ENCODE measurements around the gene CLDN24. TPM values are rescaled to one million over a fixed set of nuclear protein-coding genes. Genes with fewer than 3 reads are reported as not detected.
"Not testable (repeated sequence)": the region's sequence is repeated elsewhere in the genome, so short reads cannot be mapped to it uniquely, and the experiment has no call there.

CLDN24 gene
- total RNA-seq, 4 donors from 2014 or later: not detected

DNA sequence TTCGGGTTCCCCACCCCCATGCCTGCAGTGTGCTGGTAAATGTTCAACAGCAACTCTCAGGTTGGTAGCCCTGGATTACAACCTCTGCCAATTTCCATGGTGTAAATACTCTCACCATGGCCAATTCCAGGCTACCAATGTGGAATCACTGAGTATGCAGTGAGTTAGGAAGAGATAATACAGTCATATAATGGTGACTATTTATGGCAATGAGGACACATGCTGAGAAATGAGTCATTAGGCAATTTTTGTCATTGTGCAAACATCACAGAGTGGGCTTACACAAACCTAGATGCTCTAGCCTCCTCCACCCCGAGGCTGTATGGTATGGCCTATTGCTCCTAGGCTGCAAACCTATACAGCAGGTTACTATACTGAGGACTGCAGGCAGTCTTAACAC, 4.6 kb upstream of the CLDN24 start:
- WGBS, 2 donors (ENCODE audit: low coverage in 1 of 2): 78% methylated on average over 2 of the region's 2 CpGs; no CpG with 5 or more reads in 1 of the 2 donors
- Histone ChIP-seq H3K4me1 (peaks cover 0 to 6% (median 0%) of the 10 kb centered on the region in 3 donors), H3K27ac (no peak overlapping the region), H3K27me3 (no peaks in the 10 kb centered on the region), H3K36me3 (no peaks in the 10 kb centered on the region), H3K4me3 (no peak overlapping the region), H3K9me3 (no peaks in the 10 kb centered on the region)
- TF ChIP-seq POLR2AphosphoS5 (IDR thresholded peaks at IDR 0.05): no peak
- no peak for TF ChIP-seq POLR2A (IDR thresholded peaks at IDR 0.05)
- TF ChIP-seq, protein P1, sequence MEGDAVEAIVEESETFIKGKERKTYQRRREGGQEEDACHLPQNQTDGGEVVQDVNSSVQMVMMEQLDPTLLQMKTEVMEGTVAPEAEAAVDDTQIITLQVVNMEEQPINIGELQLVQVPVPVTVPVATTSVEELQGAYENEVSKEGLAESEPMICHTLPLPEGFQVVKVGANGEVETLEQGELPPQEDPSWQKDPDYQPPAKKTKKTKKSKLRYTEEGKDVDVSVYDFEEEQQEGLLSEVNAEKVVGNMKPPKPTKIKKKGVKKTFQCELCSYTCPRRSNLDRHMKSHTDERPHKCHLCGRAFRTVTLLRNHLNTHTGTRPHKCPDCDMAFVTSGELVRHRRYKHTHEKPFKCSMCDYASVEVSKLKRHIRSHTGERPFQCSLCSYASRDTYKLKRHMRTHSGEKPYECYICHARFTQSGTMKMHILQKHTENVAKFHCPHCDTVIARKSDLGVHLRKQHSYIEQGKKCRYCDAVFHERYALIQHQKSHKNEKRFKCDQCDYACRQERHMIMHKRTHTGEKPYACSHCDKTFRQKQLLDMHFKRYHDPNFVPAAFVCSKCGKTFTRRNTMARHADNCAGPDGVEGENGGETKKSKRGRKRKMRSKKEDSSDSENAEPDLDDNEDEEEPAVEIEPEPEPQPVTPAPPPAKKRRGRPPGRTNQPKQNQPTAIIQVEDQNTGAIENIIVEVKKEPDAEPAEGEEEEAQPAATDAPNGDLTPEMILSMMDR (IDR thresholded peaks at IDR 0.05): no peak
- TF ChIP-seq EP300 (IDR thresholded peaks at IDR 0.05): no peak
- no peak for ATAC-seq

DNA sequence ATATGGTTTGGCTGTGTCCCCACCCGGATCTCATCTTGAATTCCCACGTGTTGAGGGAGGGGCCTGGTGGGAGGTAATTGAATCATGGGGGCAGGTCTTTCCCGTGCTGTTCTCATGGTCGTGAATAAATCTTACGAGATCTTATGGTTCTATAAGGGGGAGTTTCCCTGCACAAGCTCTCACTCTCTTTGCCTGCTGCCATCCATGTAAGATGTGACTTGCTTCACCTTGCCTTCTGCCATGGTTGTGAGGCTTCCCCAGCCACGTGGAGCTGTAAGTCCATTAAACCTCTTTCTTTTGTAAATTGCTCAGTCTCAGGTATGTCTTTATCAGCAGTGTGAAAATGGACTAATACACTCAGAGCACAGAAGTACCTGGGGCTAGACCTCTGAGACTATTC, 4.2 kb upstream of the CLDN24 start:
- H3K27me3 ChIP-seq, H3K4me3 ChIP-seq, H3K36me3 ChIP-seq, H3K27ac ChIP-seq, ATAC-seq, H3K9me3 ChIP-seq, H3K4me1 ChIP-seq: not testable (repeated sequence)
- 75 to 91% methylated on average over 5 of the region's 6 CpGs for WGBS, 2 donors (ENCODE audit: low coverage in 1 of 2)

DNA sequence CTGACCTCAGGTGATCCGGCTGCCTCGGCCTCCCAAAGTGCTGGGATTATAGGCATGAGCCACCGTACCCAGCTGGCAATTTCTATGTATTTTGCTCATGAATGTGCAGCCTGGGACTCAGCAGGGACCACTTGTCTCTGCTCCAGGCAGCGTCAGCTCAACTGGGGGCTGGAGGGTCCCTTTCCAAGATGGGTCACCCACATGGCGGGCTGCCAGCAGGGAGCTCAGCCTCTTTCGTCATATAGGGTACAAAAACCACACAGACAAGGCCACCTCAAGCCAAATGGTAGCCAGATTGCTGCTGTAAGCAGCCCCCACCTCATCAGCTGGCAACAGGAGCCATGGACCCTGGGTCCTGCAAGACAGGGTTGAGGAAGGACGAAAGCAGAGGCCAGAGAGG, 2.4 kb upstream of the CLDN24 start:
- Histone ChIP-seq H3K9me3 (no peaks in the 10 kb centered on the region), H3K27ac (no peak overlapping the region), H3K27me3 (no peaks in the 10 kb centered on the region), H3K36me3 (no peaks in the 10 kb centered on the region), H3K4me1 (no peaks in the 10 kb centered on the region), H3K4me3 (no peak overlapping the region)
- ATAC-seq: no peak
- WGBS, 2 donors (ENCODE audit: low coverage in 1 of 2): 92% methylated on average over 2 of the region's 7 CpGs; no CpG with 5 or more reads in 1 of the 2 donors
- TF ChIP-seq, protein P1 (IDR thresholded peaks at IDR 0.05): no peak
- TF ChIP-seq EP300 (IDR thresholded peaks at IDR 0.05) (no peak), POLR2AphosphoS5 (IDR thresholded peaks at IDR 0.05) (no peak), POLR2A (IDR thresholded peaks at IDR 0.05) (no peak)

DNA sequence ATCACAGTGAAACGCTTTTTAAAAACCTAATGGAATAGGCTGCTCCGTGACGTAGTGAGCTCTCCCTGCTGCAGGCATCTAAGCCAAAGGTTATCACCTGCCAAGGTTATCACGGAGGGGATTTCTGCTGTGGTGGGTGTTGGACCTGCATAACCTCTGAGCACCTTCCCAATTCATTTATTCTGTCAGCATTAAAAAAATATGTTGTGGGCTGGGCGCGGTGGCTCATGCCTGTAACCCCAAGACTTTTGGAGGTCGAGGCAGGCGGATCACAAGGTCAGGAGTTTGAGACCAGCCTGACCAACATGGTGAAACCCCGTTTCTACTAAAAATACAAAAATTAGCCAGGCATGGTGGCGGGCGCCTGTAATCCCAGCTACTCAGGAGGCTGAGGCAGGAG, 1.8 kb upstream of the CLDN24 start:
- not testable (repeated sequence) for H3K4me1 ChIP-seq, H3K4me3 ChIP-seq, H3K27ac ChIP-seq, H3K9me3 ChIP-seq, H3K27me3 ChIP-seq, ATAC-seq, H3K36me3 ChIP-seq
- 93 to 98% methylated on average over 9 to 11 of the region's 11 CpGs for WGBS, 2 donors (ENCODE audit: low coverage in 1 of 2)

DNA sequence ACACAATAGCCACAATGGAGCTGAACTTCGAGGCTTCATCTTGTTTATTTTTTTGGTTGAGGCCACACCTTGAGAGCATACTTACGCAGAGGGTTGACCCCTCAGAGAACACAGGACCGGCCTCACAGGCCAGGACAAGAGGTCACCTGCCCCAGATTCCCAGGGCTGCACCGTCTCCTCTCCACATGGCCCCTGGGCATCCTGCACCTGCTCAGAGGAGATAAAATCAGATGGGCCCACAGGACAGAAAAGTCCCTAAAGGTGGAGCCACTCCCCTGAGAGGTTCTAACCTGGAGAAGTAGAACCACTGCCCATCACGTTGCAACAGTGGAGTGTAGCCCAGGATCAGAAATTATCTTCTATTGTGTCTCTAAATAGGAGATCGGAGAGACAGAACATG, 1.1 kb upstream of the CLDN24 start:
- H3K9me3 ChIP-seq: no peaks in the 10 kb centered on the region
- no peak for TF ChIP-seq EP300 (IDR thresholded peaks at IDR 0.05)
- no peak for TF ChIP-seq POLR2A (IDR thresholded peaks at IDR 0.05)
- no peak for TF ChIP-seq POLR2AphosphoS5 (IDR thresholded peaks at IDR 0.05)
- TF ChIP-seq, protein P1 (IDR thresholded peaks at IDR 0.05): no peak
- H3K4me1 ChIP-seq: no peaks in the 10 kb centered on the region
- H3K4me3 ChIP-seq: no peak overlapping the region
- peaks cover 0 to 9% of the 10 kb centered on the region in 2 donors for H3K36me3 ChIP-seq
- WGBS, 2 donors (ENCODE audit: low coverage in 1 of 2): 79 to 92% methylated on average over 3 to 5 of the region's 6 CpGs
- no peaks in the 10 kb centered on the region for H3K27me3 ChIP-seq
- H3K27ac ChIP-seq: no peak overlapping the region
- no peak for ATAC-seq

DNA sequence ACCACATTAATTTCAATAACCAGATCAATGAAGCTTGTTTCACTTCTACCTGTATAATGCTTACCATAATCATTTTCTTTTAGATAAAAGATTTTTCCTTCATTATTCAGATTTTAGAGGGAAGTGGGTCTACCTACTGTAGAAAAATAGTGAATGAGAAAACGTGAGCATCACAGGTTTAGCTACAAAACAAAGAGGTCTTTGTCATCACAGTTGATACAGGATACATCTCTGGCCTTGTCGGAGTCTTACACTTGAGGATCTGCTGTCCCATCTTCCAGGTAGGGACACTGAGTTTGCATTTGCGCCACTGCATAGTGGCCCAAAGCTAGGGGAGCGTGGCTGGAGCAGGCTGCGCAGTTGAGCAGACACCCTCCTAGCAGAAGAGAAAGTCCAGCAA, 710 bp downstream of the CLDN24 start:
- no peak for ATAC-seq
- Histone ChIP-seq H3K36me3 (peaks cover 0 to 9% of the 10 kb centered on the region in 2 donors), H3K4me3 (no peak overlapping the region), H3K9me3 (no peaks in the 10 kb centered on the region), H3K4me1 (no peaks in the 10 kb centered on the region), H3K27ac (no peak overlapping the region), H3K27me3 (no peaks in the 10 kb centered on the region)
- WGBS, 2 donors (ENCODE audit: low coverage in 1 of 2): 93% methylated on average over 2 to 5 of the region's 5 CpGs
- TF ChIP-seq POLR2AphosphoS5 (IDR thresholded peaks at IDR 0.05) (no peak), EP300 (IDR thresholded peaks at IDR 0.05) (no peak), POLR2A (IDR thresholded peaks at IDR 0.05) (no peak)
